Cardiac muscle cell (in vitro differentiated cells and primary cell): ENCODE data around the gene TOP2B. TPM values are rescaled to one million over a fixed set of nuclear protein-coding genes. Genes with fewer than 3 reads are reported as not detected.
A peak's percentile ranks its signal among the peaks of the same experiment; 100 is the strongest.

Experiments used
- DNase-seq, 2 donors: peaks; one replicate each; pipeline versions ENCODE4 v3.0.0 to v3.0.0-alpha.2; 2010 to 2017; ENCODE audit warnings: low read depth in 1 of 2, low spot score in 1 of 2
- H3K27ac ChIP-seq: fragments of 200-600 bp; sonication (generic); 2 replicates; pipeline ENCODE4 v1.5.1; 2016
- H3K27me3 ChIP-seq: fragments of 200-600 bp; sonication (generic); 2 replicates; pipeline ENCODE4 v1.6.0; 2016; ENCODE audit warnings: control low read depth
- H3K36me3 ChIP-seq: fragments of 200-600 bp; sonication (generic); 2 replicates; pipeline ENCODE4 v1.5.1; 2016; ENCODE audit warnings: control low read depth
- H3K4me1 ChIP-seq: fragments of 200-600 bp; sonication (generic); 2 replicates; pipeline ENCODE4 v1.8.1; 2017; ENCODE audit warnings: low read depth, mild to moderate bottlenecking, mixed run types
- H3K4me3 ChIP-seq: fragments of 200-600 bp; sonication (generic); 2 replicates; pipeline ENCODE4 v1.5.1; 2016; ENCODE audit warnings: mild to moderate bottlenecking
- H3K9me3 ChIP-seq: fragments of 200-600 bp; sonication (generic); 2 replicates; pipeline ENCODE4 v1.5.1; 2017; ENCODE audit warnings: low read depth, mild to moderate bottlenecking, control low read depth
- polyA plus RNA-seq: library from polyadenylated mRNA; unstranded; fragments of >200 nt; fragmentation: Nextera tagmentation; extraction: Ambion mirVana; gene quantifications from 2 replicates; pipeline ENCODE4 v1.2.1, GENCODE V29; 2016
- total RNA-seq: library from RNA; depleted of rRNA; stranded (reverse); fragments of >200 nt; gene quantifications from 2 replicates; pipeline ENCODE4 v1.2.3, GENCODE V29; 2016
- TF ChIP-seq, protein P1 (sequence below): IDR thresholded peaks from 2 replicates; pipeline ENCODE4 v1.5.1; 2012; ENCODE audit warnings: low read depth, mild to moderate bottlenecking, low read length

Gene TOP2B
- total and polyA plus RNA-seq, 2 experiments from 2014 or later = 108 to 119 TPM

DNA sequence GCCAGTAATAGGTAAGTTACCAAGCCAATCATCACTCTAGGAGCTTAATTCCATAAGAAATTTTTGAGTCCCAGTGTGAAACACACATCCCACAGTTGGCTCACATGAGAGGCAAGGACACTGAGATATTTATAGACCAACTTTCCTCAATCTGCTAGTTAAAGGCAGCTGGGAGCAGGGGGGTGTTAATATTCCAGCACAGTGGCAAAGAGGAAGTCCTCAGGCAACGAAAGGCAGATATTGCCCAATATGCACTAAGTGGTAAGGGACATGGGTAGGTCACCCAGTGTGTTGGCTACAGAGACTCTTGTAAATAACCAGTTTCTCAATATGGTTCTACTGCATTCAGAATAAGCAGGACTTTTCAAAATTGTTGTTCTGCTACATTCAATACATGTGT is 61.0 kb downstream of the TOP2B start:
- H3K4me3 ChIP-seq = no peak overlapping the region
- TF ChIP-seq, protein P1, sequence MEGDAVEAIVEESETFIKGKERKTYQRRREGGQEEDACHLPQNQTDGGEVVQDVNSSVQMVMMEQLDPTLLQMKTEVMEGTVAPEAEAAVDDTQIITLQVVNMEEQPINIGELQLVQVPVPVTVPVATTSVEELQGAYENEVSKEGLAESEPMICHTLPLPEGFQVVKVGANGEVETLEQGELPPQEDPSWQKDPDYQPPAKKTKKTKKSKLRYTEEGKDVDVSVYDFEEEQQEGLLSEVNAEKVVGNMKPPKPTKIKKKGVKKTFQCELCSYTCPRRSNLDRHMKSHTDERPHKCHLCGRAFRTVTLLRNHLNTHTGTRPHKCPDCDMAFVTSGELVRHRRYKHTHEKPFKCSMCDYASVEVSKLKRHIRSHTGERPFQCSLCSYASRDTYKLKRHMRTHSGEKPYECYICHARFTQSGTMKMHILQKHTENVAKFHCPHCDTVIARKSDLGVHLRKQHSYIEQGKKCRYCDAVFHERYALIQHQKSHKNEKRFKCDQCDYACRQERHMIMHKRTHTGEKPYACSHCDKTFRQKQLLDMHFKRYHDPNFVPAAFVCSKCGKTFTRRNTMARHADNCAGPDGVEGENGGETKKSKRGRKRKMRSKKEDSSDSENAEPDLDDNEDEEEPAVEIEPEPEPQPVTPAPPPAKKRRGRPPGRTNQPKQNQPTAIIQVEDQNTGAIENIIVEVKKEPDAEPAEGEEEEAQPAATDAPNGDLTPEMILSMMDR = no peak
- no peaks in the 10 kb centered on the region for H3K27me3 ChIP-seq
- peaks cover 15% of the 10 kb centered on the region for H3K4me1 ChIP-seq
- peaks cover 49% of the 10 kb centered on the region for H3K36me3 ChIP-seq
- peak overlapping the region; percentile 76 for H3K27ac ChIP-seq
- H3K9me3 ChIP-seq = no peaks in the 10 kb centered on the region
- peak; percentile 37 to 59 for DNase-seq

DNA sequence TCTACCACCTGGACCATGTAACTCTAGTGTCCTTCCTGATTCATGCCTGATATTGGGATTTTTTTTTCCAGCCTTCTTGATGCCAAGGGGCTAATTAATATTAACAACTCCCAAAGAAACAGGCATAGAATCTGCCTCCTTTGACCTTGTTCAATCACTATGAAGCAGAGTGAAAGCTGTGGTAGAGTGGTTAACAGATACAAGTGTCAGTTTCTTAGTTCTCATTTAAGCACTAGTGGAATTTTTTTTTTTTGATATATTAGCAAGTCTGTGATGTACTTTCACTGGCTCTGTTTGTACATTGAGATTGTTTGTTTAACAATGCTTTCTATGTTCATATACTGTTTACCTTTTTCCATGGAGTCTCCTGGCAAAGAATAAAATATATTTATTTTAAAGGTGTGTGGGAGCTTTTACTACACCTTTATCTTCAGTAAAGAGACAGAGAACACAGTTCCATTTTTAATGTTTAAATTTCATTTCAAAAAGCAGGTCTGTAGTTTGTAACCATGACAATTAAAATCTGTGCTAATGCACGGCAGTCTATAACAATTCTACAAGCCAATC is 67.1 kb downstream of the TOP2B start:
- DNase-seq = no peak
- Histone ChIP-seq H3K36me3 (peaks cover 27% of the 10 kb centered on the region), H3K4me1 (peaks cover 46% of the 10 kb centered on the region), H3K27me3 (no peaks in the 10 kb centered on the region), H3K4me3 (no peak overlapping the region), H3K9me3 (no peaks in the 10 kb centered on the region), H3K27ac (peak overlapping the region; percentile 79)
- TF ChIP-seq, protein P1 = no peak

DNA sequence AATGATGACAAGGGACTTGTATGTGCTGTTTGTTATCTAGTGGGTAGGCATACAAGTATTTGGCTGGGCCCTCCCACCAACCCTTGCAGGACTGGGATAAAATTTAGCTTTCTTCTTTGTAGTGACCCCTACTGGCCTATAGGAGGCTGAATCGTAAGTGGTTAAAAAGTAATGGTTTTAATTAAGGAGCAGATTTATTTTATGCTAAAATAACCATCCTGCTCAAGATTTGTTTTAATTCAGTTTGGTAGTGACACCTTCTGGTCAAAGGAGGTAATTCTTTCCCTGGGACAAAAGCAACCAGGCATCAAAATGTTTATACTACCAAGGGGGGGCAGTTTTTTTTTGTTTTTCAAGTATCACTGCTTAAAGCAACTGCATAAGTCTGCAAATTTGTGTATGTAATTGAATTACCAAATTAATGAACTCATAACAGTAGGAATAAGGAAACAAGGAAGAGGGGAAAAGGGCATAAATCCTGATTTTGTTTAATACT is 70.7 kb downstream of the TOP2B start:
- H3K9me3 ChIP-seq = no peaks in the 10 kb centered on the region
- H3K27ac ChIP-seq = peak overlapping the region; percentile 83
- DNase-seq = peak; percentile 56 to 88
- H3K27me3 ChIP-seq = no peaks in the 10 kb centered on the region
- TF ChIP-seq, protein P1 = peak; percentile 79
- H3K4me3 ChIP-seq = no peak overlapping the region
- peaks cover 67% of the 10 kb centered on the region for H3K4me1 ChIP-seq
- H3K36me3 ChIP-seq = peaks cover 18% of the 10 kb centered on the region

DNA sequence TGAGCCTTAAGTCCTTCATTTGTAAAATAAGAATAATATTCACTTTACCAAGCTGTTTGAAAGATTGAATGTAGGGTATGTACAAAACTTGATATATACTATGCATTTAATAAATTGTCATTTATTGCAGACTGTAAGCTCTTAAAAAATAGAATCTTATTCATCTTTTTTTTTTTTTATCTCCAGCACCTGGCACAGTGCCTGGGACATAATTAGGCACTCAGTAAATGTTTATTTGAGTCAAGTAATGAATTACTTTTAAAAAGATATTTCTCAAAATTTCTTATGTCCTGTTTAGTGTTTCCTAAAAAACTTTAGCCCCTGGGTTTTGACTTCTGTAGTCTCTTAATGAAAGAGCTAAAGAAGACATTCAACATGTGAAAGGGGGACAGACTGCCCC is 71.7 kb downstream of the TOP2B start:
- Histone ChIP-seq H3K4me1 (peaks cover 72% of the 10 kb centered on the region), H3K36me3 (peaks cover 10% of the 10 kb centered on the region), H3K27ac (peak overlapping the region; percentile 83), H3K9me3 (no peaks in the 10 kb centered on the region), H3K27me3 (no peaks in the 10 kb centered on the region), H3K4me3 (no peak overlapping the region)
- TF ChIP-seq, protein P1 = no peak
- DNase-seq = no peak

DNA sequence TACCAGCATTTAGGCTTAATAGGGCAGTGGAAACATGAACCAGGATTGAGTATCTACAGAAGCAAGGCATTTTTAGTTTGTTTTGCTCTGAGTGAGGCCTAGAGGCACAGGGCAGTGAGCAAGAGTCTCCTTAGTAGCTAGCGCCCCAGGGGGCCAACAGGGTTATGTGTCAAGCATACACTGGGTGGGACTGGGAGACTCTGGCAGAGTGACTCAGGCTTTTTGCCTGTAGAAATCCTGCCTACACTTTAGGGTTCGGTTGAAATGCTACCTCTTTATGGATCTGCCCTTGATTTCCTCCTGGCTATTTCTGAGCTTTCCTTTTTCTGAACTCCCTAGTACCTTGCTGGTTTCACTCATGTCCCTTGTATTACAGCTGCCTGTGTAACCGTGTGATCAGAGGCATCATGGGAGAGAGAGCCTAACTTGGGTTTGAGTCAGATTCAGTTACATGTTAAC is 72.2 kb downstream of the TOP2B start:
- Histone ChIP-seq H3K4me1 (peaks cover 67% of the 10 kb centered on the region), H3K4me3 (no peak overlapping the region), H3K27me3 (no peaks in the 10 kb centered on the region), H3K9me3 (no peaks in the 10 kb centered on the region), H3K27ac (peak overlapping the region; percentile 83), H3K36me3 (peaks cover 10% of the 10 kb centered on the region)
- peak; percentile 70 to 86 for DNase-seq
- TF ChIP-seq, protein P1 = peak; percentile 56
